Stimulated activated naive CD8-positive, alpha-beta T cell treated with anti-CD3 and anti-CD28 coated beads, Interleukin-15, Interleukin-2, amounts not matched to agents 100 ng/mL and 50 ng/mL, for 24 hours (primary cell): Measurements from ENCODE around the gene DHFR2.
A peak's percentile ranks its signal among the peaks of the same experiment; 100 is the strongest.
"Not testable (repeated sequence)": the region's sequence is repeated elsewhere in the genome, so short reads cannot be mapped to it uniquely, and the experiment has no call there.

Source experiments
- H3K27ac Mint-ChIP-seq: one replicate; pipeline ENCODE4 v1.8.0; 2021; ENCODE audit warnings: mild to moderate bottlenecking, mixed read lengths
- H3K27me3 Mint-ChIP-seq: one replicate; pipeline ENCODE4 v1.8.0; 2021; ENCODE audit warnings: mixed read lengths
- H3K36me3 Mint-ChIP-seq: one replicate; pipeline ENCODE4 v1.8.0; 2021; ENCODE audit warnings: low read depth, mixed read lengths
- H3K4me1 Mint-ChIP-seq: one replicate; pipeline ENCODE4 v1.8.0; 2021; ENCODE audit warnings: low read depth, mixed read lengths
- H3K4me3 Mint-ChIP-seq: one replicate; pipeline ENCODE4 v1.8.0; 2021; ENCODE audit warnings: mild to moderate bottlenecking, mixed read lengths
- H3K9me3 Mint-ChIP-seq: one replicate; pipeline ENCODE4 v1.8.0; 2021; ENCODE audit warnings: mixed read lengths

DHFR2 gene

GRCh38 chr3:94062513-94063404, at the start of gene DHFR2, which contains the start of gene NSUN3:
Gene DHFR2, minus strand, starts transcription at chr3:94062916. Its CDS starts 1,405 bp downstream, at chr3:94061511.
Gene NSUN3, plus strand, starts transcription at chr3:94063061. Its CDS starts 66 bp downstream, at chr3:94063127.
- peaks cover 48% of the 10 kb centered on the region for H3K4me1 Mint-ChIP-seq
- H3K36me3 Mint-ChIP-seq: peaks cover 60% of the 10 kb centered on the region
- peak within 1 kb of the TSS; percentile 100 for H3K4me3 Mint-ChIP-seq
- H3K9me3 Mint-ChIP-seq: peaks cover 4% of the 10 kb centered on the region
- no peaks in the 10 kb centered on the region for H3K27me3 Mint-ChIP-seq
- H3K27ac Mint-ChIP-seq: peak within 1 kb of the TSS; percentile 100

GRCh38 chr3:94110854-94111253, 48.1 kb upstream of the DHFR2 start:
- H3K9me3 Mint-ChIP-seq: no peaks in the 10 kb centered on the region
- H3K27me3 Mint-ChIP-seq: no peaks in the 10 kb centered on the region
- H3K27ac Mint-ChIP-seq: no peak overlapping the region
- H3K36me3 Mint-ChIP-seq: peaks cover 37% of the 10 kb centered on the region
- no peak overlapping the region for H3K4me3 Mint-ChIP-seq
- H3K4me1 Mint-ChIP-seq: peaks cover 4% of the 10 kb centered on the region

- not testable (repeated sequence) for H3K4me3 Mint-ChIP-seq, H3K27me3 Mint-ChIP-seq, H3K4me1 Mint-ChIP-seq, H3K27ac Mint-ChIP-seq, H3K9me3 Mint-ChIP-seq
- peaks cover 40% of the 10 kb centered on the region for H3K36me3 Mint-ChIP-seq
Measured at GRCh38 chr3:94110232-94110631, 47.5 kb upstream of the DHFR2 start.

- H3K36me3 Mint-ChIP-seq: peaks cover 33% of the 10 kb centered on the region
- no peaks in the 10 kb centered on the region for H3K9me3 Mint-ChIP-seq
- no peaks in the 10 kb centered on the region for H3K4me1 Mint-ChIP-seq
- no peak overlapping the region for H3K27ac Mint-ChIP-seq
- H3K4me3 Mint-ChIP-seq: no peak overlapping the region
- H3K27me3 Mint-ChIP-seq: no peaks in the 10 kb centered on the region
Measured at GRCh38 chr3:94106268-94106667, 43.6 kb upstream of the DHFR2 start.

GRCh38 chr3:94101860-94102259, 39.1 kb upstream of the DHFR2 start:
- H3K9me3 Mint-ChIP-seq: no peaks in the 10 kb centered on the region
- H3K4me1 Mint-ChIP-seq: no peaks in the 10 kb centered on the region
- no peaks in the 10 kb centered on the region for H3K27me3 Mint-ChIP-seq
- no peak overlapping the region for H3K27ac Mint-ChIP-seq
- H3K36me3 Mint-ChIP-seq: peaks cover 52% of the 10 kb centered on the region
- H3K4me3 Mint-ChIP-seq: no peak overlapping the region

- no peak overlapping the region for H3K27ac Mint-ChIP-seq
- H3K36me3 Mint-ChIP-seq: peaks cover 61% of the 10 kb centered on the region
Measured at GRCh38 chr3:94099311-94099710, 36.6 kb upstream of the DHFR2 start.

GRCh38 chr3:94098452-94098851, 35.7 kb upstream of the DHFR2 start:
- H3K27me3 Mint-ChIP-seq: no peaks in the 10 kb centered on the region
- no peak overlapping the region for H3K4me3 Mint-ChIP-seq
- H3K4me1 Mint-ChIP-seq: no peaks in the 10 kb centered on the region
- no peaks in the 10 kb centered on the region for H3K9me3 Mint-ChIP-seq
- no peak overlapping the region for H3K27ac Mint-ChIP-seq
- H3K36me3 Mint-ChIP-seq: peaks cover 64% of the 10 kb centered on the region

More at GRCh38 chr3:94099311-94099710, 36.6 kb upstream of the DHFR2 start:
- no peaks in the 10 kb centered on the region for H3K4me1 Mint-ChIP-seq
- no peaks in the 10 kb centered on the region for H3K27me3 Mint-ChIP-seq
- no peaks in the 10 kb centered on the region for H3K9me3 Mint-ChIP-seq
- no peak overlapping the region for H3K4me3 Mint-ChIP-seq

- Mint-ChIP-seq H3K4me1 (no peaks in the 10 kb centered on the region), H3K9me3 (no peaks in the 10 kb centered on the region), H3K27ac (no peak overlapping the region), H3K27me3 (no peaks in the 10 kb centered on the region), H3K4me3 (no peak overlapping the region), H3K36me3 (peaks cover 72% of the 10 kb centered on the region)
Measured at GRCh38 chr3:94095111-94095510, 32.4 kb upstream of the DHFR2 start.

- Mint-ChIP-seq H3K27ac (no peak overlapping the region), H3K9me3 (no peaks in the 10 kb centered on the region), H3K36me3 (peaks cover 72% of the 10 kb centered on the region), H3K4me3 (no peak overlapping the region), H3K4me1 (no peaks in the 10 kb centered on the region), H3K27me3 (no peaks in the 10 kb centered on the region)
Measured at GRCh38 chr3:94093151-94093550, 30.4 kb upstream of the DHFR2 start.

GRCh38 chr3:94092086-94092485, 29.4 kb upstream of the DHFR2 start:
- Mint-ChIP-seq H3K4me1 (no peaks in the 10 kb centered on the region), H3K27ac (no peak overlapping the region), H3K36me3 (peaks cover 72% of the 10 kb centered on the region), H3K9me3 (no peaks in the 10 kb centered on the region), H3K27me3 (no peaks in the 10 kb centered on the region), H3K4me3 (no peak overlapping the region)

- Mint-ChIP-seq H3K4me1 (no peaks in the 10 kb centered on the region), H3K27me3 (no peaks in the 10 kb centered on the region), H3K9me3 (no peaks in the 10 kb centered on the region), H3K4me3 (no peak overlapping the region), H3K27ac (peak overlapping the region; percentile 26), H3K36me3 (peaks cover 67% of the 10 kb centered on the region)
Measured at GRCh38 chr3:94089126-94089525, 26.4 kb upstream of the DHFR2 start.

GRCh38 chr3:94083261-94083660, 20.5 kb upstream of the DHFR2 start:
- no peak overlapping the region for H3K4me3 Mint-ChIP-seq
- H3K9me3 Mint-ChIP-seq: no peaks in the 10 kb centered on the region
- no peaks in the 10 kb centered on the region for H3K27me3 Mint-ChIP-seq
- H3K27ac Mint-ChIP-seq: no peak overlapping the region
- peaks cover 34% of the 10 kb centered on the region for H3K36me3 Mint-ChIP-seq
- H3K4me1 Mint-ChIP-seq: peaks cover 44% of the 10 kb centered on the region

GRCh38 chr3:94082391-94082937, 19.7 kb upstream of the DHFR2 start:
- H3K4me1 Mint-ChIP-seq: peaks cover 52% of the 10 kb centered on the region
- no peak overlapping the region for H3K27ac Mint-ChIP-seq
- H3K36me3 Mint-ChIP-seq: peaks cover 33% of the 10 kb centered on the region
- H3K27me3 Mint-ChIP-seq: no peaks in the 10 kb centered on the region
- no peak overlapping the region for H3K4me3 Mint-ChIP-seq
- no peaks in the 10 kb centered on the region for H3K9me3 Mint-ChIP-seq

GRCh38 chr3:94081884-94082283, 19.2 kb upstream of the DHFR2 start:
- Mint-ChIP-seq H3K4me1 (peaks cover 55% of the 10 kb centered on the region), H3K9me3 (no peaks in the 10 kb centered on the region), H3K4me3 (no peak overlapping the region), H3K27me3 (no peaks in the 10 kb centered on the region), H3K27ac (no peak overlapping the region), H3K36me3 (peaks cover 34% of the 10 kb centered on the region)

GRCh38 chr3:94080552-94080951, 17.8 kb upstream of the DHFR2 start:
- H3K9me3 Mint-ChIP-seq, H3K27me3 Mint-ChIP-seq, H3K4me3 Mint-ChIP-seq, H3K27ac Mint-ChIP-seq: not testable (repeated sequence)
- Mint-ChIP-seq H3K4me1 (peaks cover 55% of the 10 kb centered on the region), H3K36me3 (peaks cover 38% of the 10 kb centered on the region)
